H1 (cell line): Measurements from ENCODE around the gene FBXO21.

Source experiments
- CTCF ChIP-seq, 3 experiments: IDR thresholded peaks; 1 replicate in 2 of 3; 2 replicates in 1 of 3; pipeline versions ENCODE4 v1.5.1 to v1.6.1; 2011; ENCODE audit warnings: low read length in 3 of 3, mild to moderate bottlenecking in 3 of 3, inconsistent platforms in 2 of 3, low read depth in 1 of 3, moderate library complexity in 1 of 3; ENCODE audit not compliant: insufficient read depth in 1 of 3; ENCODE audit errors: control extremely low read depth in 1 of 3
- EZH2 ChIP-seq: fragments of 200-600 bp; sonication (generic); IDR thresholded peaks from 2 replicates; pipeline ENCODE4 v1.7.1; 2012; ENCODE audit warnings: low read depth, mild to moderate bottlenecking, moderate library complexity, low read length, inconsistent platforms; ENCODE audit not compliant: severe bottlenecking
- NANOG ChIP-seq: IDR thresholded peaks from 2 replicates; pipeline ENCODE4 v1.6.1; 2011; ENCODE audit warnings: low read length, low read depth, mild to moderate bottlenecking, inconsistent platforms; ENCODE audit not compliant: insufficient read depth, poor library complexity, severe bottlenecking

DNA sequence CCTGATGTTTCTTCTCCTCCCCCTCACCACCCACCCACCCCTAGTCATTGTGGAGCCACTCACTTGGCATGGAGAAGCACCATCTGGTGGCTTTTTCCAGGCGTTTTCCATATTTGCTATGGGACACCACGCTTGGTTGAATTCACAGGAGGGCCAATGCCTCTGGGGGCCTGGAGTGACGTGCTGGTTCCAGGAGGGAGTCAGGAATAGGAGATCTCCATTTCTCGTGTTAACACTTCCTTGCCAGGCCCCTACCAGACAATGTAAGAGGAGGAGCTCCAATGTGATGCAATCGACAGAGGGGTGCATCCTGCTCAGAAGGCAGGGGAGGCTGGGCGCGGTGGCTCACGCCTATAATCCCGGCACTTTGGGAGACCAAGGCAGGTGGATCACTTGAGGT lies 69.5 kb downstream of the FBXO21 start:
- TF ChIP-seq NANOG: no peak
- TF ChIP-seq EZH2: no peak
- TF ChIP-seq CTCF (IDR thresholded peaks at IDR 0.05; ENCODE audit: control extremely low read depth in 1 of 3, insufficient read depth in 1 of 3, low read depth in 1 of 3, low read length in 3 of 3): no peak
